ENCODE results near the gene LUC7L.

The LUC7L gene

DNA sequence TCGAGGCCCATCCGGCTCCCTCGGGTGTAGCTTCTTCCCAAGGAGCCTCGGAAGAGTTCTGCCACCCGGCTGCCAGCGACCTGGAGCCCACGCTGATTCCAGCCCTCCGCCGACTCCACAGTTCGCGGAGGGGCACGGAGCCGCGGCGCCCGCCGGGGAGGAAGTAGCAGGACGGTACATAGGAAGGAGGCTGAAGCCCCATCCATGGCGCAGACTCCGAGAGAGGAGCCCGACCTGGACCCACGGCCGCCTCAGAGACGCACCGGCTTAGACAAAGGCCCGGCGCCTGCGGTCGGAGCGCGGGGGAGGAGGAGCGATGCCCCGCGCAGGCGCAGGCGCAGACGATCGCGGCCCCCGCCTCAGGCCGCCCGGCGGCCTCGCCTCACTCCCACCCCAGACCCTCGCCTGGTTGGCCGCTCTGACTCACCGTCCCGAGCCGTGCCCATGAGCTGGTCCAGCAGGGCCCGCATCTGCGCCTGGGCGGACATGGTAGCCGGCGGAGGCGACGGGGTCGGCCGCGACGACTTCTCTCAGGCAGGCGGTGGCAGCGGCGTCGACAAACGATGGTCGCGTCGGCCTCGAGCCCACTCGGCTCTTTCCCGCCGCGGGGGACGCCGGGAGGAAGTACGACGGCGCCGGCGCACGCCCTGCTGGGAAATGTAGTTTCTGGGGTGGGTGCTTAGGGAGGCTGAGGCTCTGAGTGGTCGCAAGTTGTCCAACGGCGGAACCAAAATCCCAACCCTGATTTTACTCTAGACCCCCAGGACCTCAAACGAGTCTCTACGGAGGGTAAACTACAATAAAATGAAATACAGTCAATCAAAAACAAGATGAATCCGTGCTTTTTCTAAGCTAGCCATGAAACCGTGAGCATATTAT is at the start of gene LUC7L:
LUC7L (minus strand) TSS at position 598 of the 879 bp plus-strand sequence; CDS start at position 488, 110 bp downstream.
- TF ChIP-seq CTCF (IDR thresholded peaks at IDR 0.05), result peak; percentile 35
- no peaks in the 10 kb centered on the region for H3K9me3 ChIP-seq
- peaks cover 29% of the 10 kb centered on the region for H3K36me3 ChIP-seq
- H3K27me3 ChIP-seq, result no peaks in the 10 kb centered on the region
- H3K27ac ChIP-seq, result peak within 1 kb of the TSS; percentile 97
- H3K4me3 ChIP-seq (ENCODE audit: low read depth in 1 of 2, low read length in 1 of 2), result peak within 1 kb of the TSS; percentile 87 to 98
- peaks cover 16 to 19% of the 10 kb centered on the region in 2 experiments for H3K4me1 ChIP-seq (ENCODE audit: control insufficient read depth in 1 of 2, insufficient read depth in 1 of 2, low read depth in 1 of 2, low read length in 1 of 2)

- Histone ChIP-seq H3K9me3 (no peaks in the 10 kb centered on the region), H3K4me3 (ENCODE audit: low read depth in 1 of 2, low read length in 1 of 2) (no peak overlapping the region), H3K36me3 (no peaks in the 10 kb centered on the region), H3K27me3 (peaks cover 95% of the 10 kb centered on the region), H3K4me1 (ENCODE audit: control insufficient read depth in 1 of 2, insufficient read depth in 1 of 2, low read depth in 1 of 2, low read length in 1 of 2) (peaks cover 0 to 7% of the 10 kb centered on the region in 2 experiments), H3K27ac (no peak overlapping the region)
- no peak for TF ChIP-seq CTCF (IDR thresholded peaks at IDR 0.05)
Observed at GRCh38 chr16:278863-279366, 49.7 kb upstream of the LUC7L start.

- TF ChIP-seq CTCF (IDR thresholded peaks at IDR 0.05), result no peak
- no peaks in the 10 kb centered on the region for H3K36me3 ChIP-seq
- peaks cover 0 to 7% of the 10 kb centered on the region in 2 experiments for H3K4me1 ChIP-seq (ENCODE audit: control insufficient read depth in 1 of 2, insufficient read depth in 1 of 2, low read depth in 1 of 2, low read length in 1 of 2)
- H3K9me3 ChIP-seq, result no peaks in the 10 kb centered on the region
- H3K27me3 ChIP-seq, result peaks cover 92% of the 10 kb centered on the region
- no peak overlapping the region for H3K27ac ChIP-seq
- no peak overlapping the region for H3K4me3 ChIP-seq (ENCODE audit: low read depth in 1 of 2, low read length in 1 of 2)
Observed at GRCh38 chr16:276426-277077, 47.3 kb upstream of the LUC7L start.

DNA sequence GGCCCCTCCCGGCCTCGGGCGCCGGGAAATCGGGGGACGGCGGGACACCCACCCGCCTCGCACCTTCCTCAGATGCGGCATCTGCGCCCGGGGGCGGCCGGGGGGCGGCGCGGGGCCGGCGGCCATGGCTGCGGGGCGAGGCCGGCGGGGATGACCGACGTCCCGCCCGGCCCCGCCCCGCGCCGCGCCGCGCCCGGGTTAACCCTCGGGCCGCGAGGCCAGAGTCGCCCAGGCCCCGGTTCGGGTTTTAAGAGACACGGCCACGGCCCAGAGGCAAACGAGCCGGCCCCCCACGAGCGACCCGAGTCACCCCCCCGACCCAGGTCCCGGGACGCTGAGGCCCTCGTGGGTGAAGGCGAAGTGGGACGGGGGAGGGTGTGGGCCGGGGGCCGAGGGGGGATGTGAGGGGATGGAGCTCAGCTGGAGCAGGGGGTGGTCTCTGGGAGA is 46.6 kb upstream of the LUC7L start, which contains the start of gene RGS11:
RGS11 (minus strand) TSS at position 159 of the 447 bp plus-strand sequence; CDS start at position 126, 33 bp downstream.
- H3K9me3 ChIP-seq, result no peaks in the 10 kb centered on the region
- no peaks in the 10 kb centered on the region for H3K36me3 ChIP-seq
- peaks cover 0 to 6% of the 10 kb centered on the region in 2 experiments for H3K4me1 ChIP-seq (ENCODE audit: control insufficient read depth in 1 of 2, insufficient read depth in 1 of 2, low read depth in 1 of 2, low read length in 1 of 2)
- H3K4me3 ChIP-seq (ENCODE audit: low read depth in 1 of 2, low read length in 1 of 2), result no peak within 1 kb of the TSS
- TF ChIP-seq CTCF (IDR thresholded peaks at IDR 0.05), result no peak
- no peak within 1 kb of the TSS for H3K27ac ChIP-seq
- H3K27me3 ChIP-seq, result peaks cover 84% of the 10 kb centered on the region

- H3K4me3 ChIP-seq (ENCODE audit: low read depth in 1 of 2, low read length in 1 of 2), result no peak overlapping the region
- H3K36me3 ChIP-seq, result no peaks in the 10 kb centered on the region
- peaks cover 0 to 3% of the 10 kb centered on the region in 2 experiments for H3K4me1 ChIP-seq (ENCODE audit: control insufficient read depth in 1 of 2, insufficient read depth in 1 of 2, low read depth in 1 of 2, low read length in 1 of 2)
Observed at GRCh38 chr16:275041-275641, 45.9 kb upstream of the LUC7L start.

More at GRCh38 chr16:275041-275641, 45.9 kb upstream of the LUC7L start:
- no peak for TF ChIP-seq CTCF (IDR thresholded peaks at IDR 0.05)
- no peaks in the 10 kb centered on the region for H3K9me3 ChIP-seq
- H3K27me3 ChIP-seq, result peaks cover 79% of the 10 kb centered on the region
- H3K27ac ChIP-seq, result no peak overlapping the region

All from neutrophil (primary cell).